Stomach (tissue), 4 donors: ENCODE results near the gene TGM2.

ENCODE experiments used
- CTCF ChIP-seq, 7 experiments: fragments of 450-650 bp in 4 of 7; fragments of 200-600 bp in 3 of 7; sonication (generic) in 3 of 7; IDR thresholded peaks; one replicate each; pipeline ENCODE4 v1.5.1; 2016 to 2019; ENCODE audit warnings: antibody characterized with exemption in 7 of 7, control low read depth in 2 of 7, mild to moderate bottlenecking in 1 of 7
- POLR2A ChIP-seq, 4 donors: fragments of 450-650 bp; IDR thresholded peaks; one replicate each; pipeline ENCODE4 v1.6.1; 2016; ENCODE audit warnings: antibody characterized with exemption in 4 of 4, control low read depth in 2 of 4, mild to moderate bottlenecking in 1 of 4, moderate library complexity in 1 of 4

GRCh38 chr20:38130687-38131587, 34.1 kb downstream of the TGM2 start:
- TF ChIP-seq CTCF (IDR thresholded peaks at IDR 0.05), result no peak
- no peak for TF ChIP-seq POLR2A (IDR thresholded peaks at IDR 0.05)
